Nephron (organoid): ENCODE data around the gene RNF223.
"Not testable (repeated sequence)": the region's sequence is repeated elsewhere in the genome, so short reads cannot be mapped to it uniquely, and the experiment has no call there.

Source experiments
- H3K27ac Mint-ChIP-seq, 3 experiments: 2 replicates each; pipeline ENCODE4 v1.8.0; 2020; ENCODE audit warnings: mixed read lengths in 3 of 3, mild to moderate bottlenecking in 2 of 3, moderate library complexity in 1 of 3
- H3K27me3 Mint-ChIP-seq: 2 replicates; pipeline ENCODE4 v1.8.0; 2021; ENCODE audit warnings: low read depth, mild to moderate bottlenecking, moderate library complexity, mixed read lengths
- H3K36me3 Mint-ChIP-seq: 2 replicates; pipeline ENCODE4 v1.8.0; 2020; ENCODE audit warnings: low read depth, mixed read lengths
- H3K4me1 Mint-ChIP-seq: 2 replicates; pipeline ENCODE4 v1.8.0; 2020; ENCODE audit warnings: mixed read lengths
- H3K4me3 Mint-ChIP-seq, 3 experiments: 2 replicates each; pipeline ENCODE4 v1.8.0; 2020; ENCODE audit warnings: mild to moderate bottlenecking in 3 of 3, mixed read lengths in 3 of 3, moderate library complexity in 2 of 3
- H3K9me3 Mint-ChIP-seq: 2 replicates; pipeline ENCODE4 v1.8.0; 2020; ENCODE audit warnings: mixed read lengths
- CTCF ChIP-seq, 3 experiments: fragments of 200-600 bp; sonication (generic); IDR thresholded peaks; one replicate each; pipeline ENCODE4 v1.5.0; 2021; ENCODE audit warnings: antibody characterized with exemption in 3 of 3; ENCODE audit not compliant: unreplicated experiment in 3 of 3

The RNF223 gene

GRCh38 chr1:1058088-1058905 lies 15.8 kb downstream of the RNF223 start:
- peaks cover 67% of the 10 kb centered on the region for H3K27me3 Mint-ChIP-seq

GRCh38 chr1:1057769-1058087 lies 16.4 kb downstream of the RNF223 start:
- Mint-ChIP-seq H3K36me3 (peaks cover 14% of the 10 kb centered on the region), H3K4me3 (peak overlapping the region; percentile 43 to 79 (median 50)), H3K27me3 (peaks cover 61% of the 10 kb centered on the region)
- not testable (repeated sequence) for H3K4me1 Mint-ChIP-seq, H3K9me3 Mint-ChIP-seq, H3K27ac Mint-ChIP-seq

More at GRCh38 chr1:1058088-1058905, 15.8 kb downstream of the RNF223 start:
- TF ChIP-seq CTCF (IDR thresholded peaks at IDR 0.05; ENCODE audit: unreplicated experiment in 3 of 3), result no peak
- no peaks in the 10 kb centered on the region for H3K4me1 Mint-ChIP-seq
- H3K27ac Mint-ChIP-seq, result no peak overlapping the region
- H3K36me3 Mint-ChIP-seq, result peaks cover 9% of the 10 kb centered on the region
- H3K9me3 Mint-ChIP-seq, result no peaks in the 10 kb centered on the region
- H3K4me3 Mint-ChIP-seq, result peak overlapping the region; percentile 71 to 82 (median 79)

GRCh38 chr1:1055841-1056736 lies 18.0 kb downstream of the RNF223 start:
- Mint-ChIP-seq H3K4me1 (no peaks in the 10 kb centered on the region), H3K36me3 (peaks cover 22% of the 10 kb centered on the region), H3K4me3 (no peak overlapping the region), H3K9me3 (no peaks in the 10 kb centered on the region), H3K27me3 (peaks cover 47% of the 10 kb centered on the region), H3K27ac (no peak overlapping the region)
- no peak for TF ChIP-seq CTCF (IDR thresholded peaks at IDR 0.05; ENCODE audit: unreplicated experiment in 3 of 3)

GRCh38 chr1:1054971-1055370 lies 19.1 kb downstream of the RNF223 start:
- no peak for TF ChIP-seq CTCF (IDR thresholded peaks at IDR 0.05; ENCODE audit: unreplicated experiment in 3 of 3)
- H3K27ac Mint-ChIP-seq, result no peak overlapping the region
- H3K4me3 Mint-ChIP-seq, result no peak overlapping the region
- no peaks in the 10 kb centered on the region for H3K4me1 Mint-ChIP-seq
- peaks cover 35% of the 10 kb centered on the region for H3K27me3 Mint-ChIP-seq
- no peaks in the 10 kb centered on the region for H3K9me3 Mint-ChIP-seq
- peaks cover 25% of the 10 kb centered on the region for H3K36me3 Mint-ChIP-seq

GRCh38 chr1:1054099-1054700 lies 19.9 kb downstream of the RNF223 start:
- Mint-ChIP-seq H3K27me3 (peaks cover 33% of the 10 kb centered on the region), H3K9me3 (no peaks in the 10 kb centered on the region), H3K27ac (no peak overlapping the region), H3K36me3 (peaks cover 25% of the 10 kb centered on the region), H3K4me1 (no peaks in the 10 kb centered on the region), H3K4me3 (no peak overlapping the region)
- no peak for TF ChIP-seq CTCF (IDR thresholded peaks at IDR 0.05; ENCODE audit: unreplicated experiment in 3 of 3)

GRCh38 chr1:1053682-1054081 lies 20.4 kb downstream of the RNF223 start:
- TF ChIP-seq CTCF (IDR thresholded peaks at IDR 0.05; ENCODE audit: unreplicated experiment in 3 of 3), result no peak
- Mint-ChIP-seq H3K36me3 (peaks cover 25% of the 10 kb centered on the region), H3K4me1 (no peaks in the 10 kb centered on the region), H3K27ac (no peak overlapping the region), H3K9me3 (no peaks in the 10 kb centered on the region), H3K27me3 (peaks cover 28% of the 10 kb centered on the region), H3K4me3 (no peak overlapping the region)
